Prostate gland (tissue), 2 donors: Measurements from ENCODE around the gene DNASE1. TPM values are rescaled to one million over a fixed set of nuclear protein-coding genes. Genes with fewer than 3 reads are reported as not detected.

Experiments
- DNase-seq: peaks from one replicate; pipeline ENCODE4 v3.0.0-alpha.2; 2019; ENCODE audit warnings: low spot score
- H3K27ac ChIP-seq, 2 donors: fragments of 200-600 bp; sonication (generic); 2 replicates each; pipeline ENCODE4 v1.5.1; 2017 to 2019
- H3K27me3 ChIP-seq: fragments of 200-600 bp; sonication (generic); replicated peaks from 2 replicates; pipeline ENCODE4 v1.5.1; 2019; ENCODE audit not compliant: insufficient read depth
- H3K36me3 ChIP-seq, 2 donors: fragments of 200-600 bp; sonication (generic); 1 replicate in 1 of 2; 2 replicates in 1 of 2; pipeline versions ENCODE4 v1.5.1 to v1.8.1; 2017 to 2019
- H3K4me1 ChIP-seq: fragments of 200-600 bp; sonication (generic); replicated peaks from 2 replicates; pipeline ENCODE4 v1.5.1; 2019
- H3K4me3 ChIP-seq, 2 donors: fragments of 200-600 bp; sonication (generic); 2 replicates each; pipeline ENCODE4 v1.5.1; 2017 to 2019
- H3K9me3 ChIP-seq: fragments of 200-600 bp; sonication (generic); 2 replicates; pipeline ENCODE4 v1.5.1; 2017
- CTCF ChIP-seq, 4 experiments: fragments of 200-600 bp in 2 of 4; fragments of 450-650 bp in 2 of 4; sonication (generic) in 2 of 4; IDR thresholded peaks; 1 replicate in 3 of 4; 2 replicates in 1 of 4; pipeline ENCODE4 v1.5.1; 2016 to 2019; ENCODE audit warnings: antibody characterized with exemption in 4 of 4, mild to moderate bottlenecking in 2 of 4, moderate library complexity in 2 of 4
- POLR2A ChIP-seq: fragments of 450-650 bp; IDR thresholded peaks from one replicate; pipeline ENCODE4 v1.6.1; 2016; ENCODE audit warnings: antibody characterized with exemption, mild to moderate bottlenecking
- POLR2AphosphoS5 ChIP-seq: sonication (generic); formaldehyde crosslinking; IDR thresholded peaks from one replicate; pipeline ENCODE4 v1.6.1; 2017; ENCODE audit warnings: antibody characterized with exemption
- WGBS: methylation state at CpG from one replicate; pipeline ENCODE4 v1.1.5; 2018; 5-methylcytosine and 5-hydroxymethylcytosine counted together
- intact Hi-C: fragments of 100-400 bp; cut with DNase I; formaldehyde crosslinking; loops from one replicate; pipeline ENCODE4 v1.14.2; 2022
- total RNA-seq, 2 donors: library from RNA; depleted of rRNA; stranded (reverse); fragments of >200 nt; gene quantifications; one replicate each; pipeline ENCODE4 v1.1.0, GENCODE V29; 2016

Gene DNASE1
- total RNA-seq, 2 donors from 2014 or later = 41.9 to 50.6 TPM

GRCh38 chr16:3661922-3662321 lies 7.4 kb downstream of the DNASE1 start:
- H3K27ac ChIP-seq = no peak overlapping the region
- no peaks in the 10 kb centered on the region for H3K9me3 ChIP-seq
- no peak overlapping the region for H3K4me3 ChIP-seq
- no peak for DNase-seq
- intact Hi-C loops = no loop called here
- peaks cover 3 to 17% of the 10 kb centered on the region in 2 donors for H3K36me3 ChIP-seq
- TF ChIP-seq CTCF (IDR thresholded peaks at IDR 0.05) (no peak), POLR2AphosphoS5 (no peak), POLR2A (no peak)
- H3K27me3 ChIP-seq = no peaks in the 10 kb centered on the region
- no peaks in the 10 kb centered on the region for H3K4me1 ChIP-seq
- 89% methylated on average over 13 of the region's 13 CpGs for WGBS

GRCh38 chr16:3662601-3663000 lies 8.1 kb downstream of the DNASE1 start:
- no peak for DNase-seq
- TF ChIP-seq POLR2AphosphoS5 (no peak), CTCF (IDR thresholded peaks at IDR 0.05) (no peak), POLR2A (no peak)
- Histone ChIP-seq H3K4me3 (no peak overlapping the region), H3K4me1 (no peaks in the 10 kb centered on the region), H3K27me3 (no peaks in the 10 kb centered on the region), H3K27ac (no peak overlapping the region), H3K9me3 (no peaks in the 10 kb centered on the region), H3K36me3 (peaks cover 3 to 10% of the 10 kb centered on the region in 2 donors)
- WGBS = 87% methylated on average over 17 of the region's 17 CpGs
- intact Hi-C loops = no loop called here

- H3K27me3 ChIP-seq = no peaks in the 10 kb centered on the region
- H3K36me3 ChIP-seq = peaks cover 3 to 7% of the 10 kb centered on the region in 2 donors
- WGBS = 93% methylated on average over 21 of the region's 31 CpGs
- intact Hi-C loops = no loop called here
- no peaks in the 10 kb centered on the region for H3K9me3 ChIP-seq
- no peak for DNase-seq
- H3K27ac ChIP-seq = no peak overlapping the region
- no peak overlapping the region for H3K4me3 ChIP-seq
- no peak for TF ChIP-seq POLR2A
- no peaks in the 10 kb centered on the region for H3K4me1 ChIP-seq
Observed at GRCh38 chr16:3664187-3664896, 9.9 kb downstream of the DNASE1 start.

- no peak for DNase-seq
- Histone ChIP-seq H3K4me3 (no peak overlapping the region), H3K27ac (no peak overlapping the region), H3K36me3 (peaks cover 3 to 7% of the 10 kb centered on the region in 2 donors), H3K27me3 (no peaks in the 10 kb centered on the region), H3K4me1 (no peaks in the 10 kb centered on the region), H3K9me3 (no peaks in the 10 kb centered on the region)
- intact Hi-C loops = no loop called here
- WGBS = 79% methylated on average over 6 of the region's 6 CpGs
- no peak for TF ChIP-seq CTCF (IDR thresholded peaks at IDR 0.05)
- TF ChIP-seq POLR2AphosphoS5 = no peak
- TF ChIP-seq POLR2A = no peak
Observed at GRCh38 chr16:3665508-3665907, 11.0 kb downstream of the DNASE1 start.

GRCh38 chr16:3668626-3669025 lies 14.1 kb downstream of the DNASE1 start:
- H3K27ac ChIP-seq = no peak overlapping the region
- no peaks in the 10 kb centered on the region for H3K27me3 ChIP-seq
- no peak for DNase-seq
- H3K4me1 ChIP-seq = no peaks in the 10 kb centered on the region
- H3K36me3 ChIP-seq = no peaks in the 10 kb centered on the region
- H3K4me3 ChIP-seq = no peak overlapping the region
- intact Hi-C loops = no loop called here
- WGBS = 94% methylated on average over 11 of the region's 11 CpGs
- TF ChIP-seq POLR2AphosphoS5 (no peak), CTCF (IDR thresholded peaks at IDR 0.05) (no peak), POLR2A (no peak)
- no peaks in the 10 kb centered on the region for H3K9me3 ChIP-seq
